ENCODE results near the gene PCLO.

The PCLO gene

DNA sequence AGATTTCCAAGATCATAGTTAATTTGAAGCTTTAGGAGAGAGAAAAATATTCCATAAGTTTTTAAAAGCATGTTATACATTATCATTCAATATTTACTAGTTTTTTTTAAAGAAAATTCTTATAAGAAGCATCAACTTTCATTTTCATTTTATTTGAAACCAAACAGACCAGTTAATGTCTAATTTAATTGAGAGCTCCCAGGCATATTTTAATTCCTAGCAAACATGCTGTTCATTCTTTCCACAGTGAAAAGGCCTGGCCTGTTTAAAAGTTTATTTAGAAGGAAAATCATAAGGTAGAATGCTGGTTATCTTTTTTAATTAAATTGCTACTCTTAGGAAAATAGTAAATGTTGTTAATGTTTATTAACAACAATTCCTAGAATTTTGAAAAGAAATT is 324.4 kb downstream of the PCLO start:
- TF ChIP-seq, protein P1, sequence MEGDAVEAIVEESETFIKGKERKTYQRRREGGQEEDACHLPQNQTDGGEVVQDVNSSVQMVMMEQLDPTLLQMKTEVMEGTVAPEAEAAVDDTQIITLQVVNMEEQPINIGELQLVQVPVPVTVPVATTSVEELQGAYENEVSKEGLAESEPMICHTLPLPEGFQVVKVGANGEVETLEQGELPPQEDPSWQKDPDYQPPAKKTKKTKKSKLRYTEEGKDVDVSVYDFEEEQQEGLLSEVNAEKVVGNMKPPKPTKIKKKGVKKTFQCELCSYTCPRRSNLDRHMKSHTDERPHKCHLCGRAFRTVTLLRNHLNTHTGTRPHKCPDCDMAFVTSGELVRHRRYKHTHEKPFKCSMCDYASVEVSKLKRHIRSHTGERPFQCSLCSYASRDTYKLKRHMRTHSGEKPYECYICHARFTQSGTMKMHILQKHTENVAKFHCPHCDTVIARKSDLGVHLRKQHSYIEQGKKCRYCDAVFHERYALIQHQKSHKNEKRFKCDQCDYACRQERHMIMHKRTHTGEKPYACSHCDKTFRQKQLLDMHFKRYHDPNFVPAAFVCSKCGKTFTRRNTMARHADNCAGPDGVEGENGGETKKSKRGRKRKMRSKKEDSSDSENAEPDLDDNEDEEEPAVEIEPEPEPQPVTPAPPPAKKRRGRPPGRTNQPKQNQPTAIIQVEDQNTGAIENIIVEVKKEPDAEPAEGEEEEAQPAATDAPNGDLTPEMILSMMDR (IDR thresholded peaks at IDR 0.05; ENCODE audit: low read depth, low read length, missing control alignments) = no peak
- H3K4me3 ChIP-seq (replicated peaks; ENCODE audit: low read depth, low read length) = no peak overlapping the region
- DNase-seq (ENCODE audit: extremely low read depth, low read depth) = no peak

DNA sequence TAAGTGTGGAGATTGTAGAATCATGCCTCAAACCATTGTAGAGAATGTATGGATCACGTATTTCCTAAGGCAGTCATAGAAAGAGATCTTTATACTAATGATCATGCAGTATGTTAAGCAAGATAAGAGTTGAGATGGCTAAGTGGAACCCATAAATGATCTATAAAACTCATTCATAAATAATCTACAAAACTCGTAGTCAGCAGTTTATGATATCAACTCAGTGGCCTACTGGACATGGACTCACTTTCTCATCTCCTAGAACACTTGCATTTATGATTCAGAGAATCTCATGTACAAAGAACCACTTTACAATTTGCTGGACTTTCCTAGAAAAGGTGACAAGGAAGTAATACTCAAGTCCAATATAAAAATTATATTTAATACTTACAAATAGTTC is 339.6 kb downstream of the PCLO start:
- no peak for DNase-seq (ENCODE audit: extremely low read depth, low read depth)
- no peak overlapping the region for H3K4me3 ChIP-seq (replicated peaks; ENCODE audit: low read depth, low read length)
- TF ChIP-seq, protein P1 (IDR thresholded peaks at IDR 0.05; ENCODE audit: low read depth, low read length, missing control alignments) = no peak

DNA sequence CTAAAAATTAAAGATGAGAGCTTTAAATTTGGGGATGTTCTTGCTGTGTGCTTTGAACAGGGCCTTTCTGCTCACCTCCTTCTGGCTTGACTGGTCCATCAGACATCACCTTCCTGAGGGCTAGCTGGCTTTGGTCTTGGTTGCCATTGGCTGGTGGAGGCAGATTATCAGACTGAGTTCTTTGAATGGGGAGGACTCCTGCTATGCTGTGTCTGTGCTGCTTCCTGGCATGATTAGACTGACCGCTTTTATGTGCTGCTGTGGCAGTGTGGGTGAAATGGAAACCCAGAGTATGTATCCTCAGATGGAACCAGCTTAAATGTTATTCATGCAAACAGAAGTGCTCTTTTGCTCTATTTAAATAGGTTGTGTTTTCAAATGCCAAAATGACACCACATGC is 341.6 kb downstream of the PCLO start:
- no peak for DNase-seq (ENCODE audit: extremely low read depth, low read depth)
- TF ChIP-seq, protein P1 (IDR thresholded peaks at IDR 0.05; ENCODE audit: low read depth, low read length, missing control alignments) = no peak
- H3K4me3 ChIP-seq (replicated peaks; ENCODE audit: low read depth, low read length) = no peak overlapping the region

DNA sequence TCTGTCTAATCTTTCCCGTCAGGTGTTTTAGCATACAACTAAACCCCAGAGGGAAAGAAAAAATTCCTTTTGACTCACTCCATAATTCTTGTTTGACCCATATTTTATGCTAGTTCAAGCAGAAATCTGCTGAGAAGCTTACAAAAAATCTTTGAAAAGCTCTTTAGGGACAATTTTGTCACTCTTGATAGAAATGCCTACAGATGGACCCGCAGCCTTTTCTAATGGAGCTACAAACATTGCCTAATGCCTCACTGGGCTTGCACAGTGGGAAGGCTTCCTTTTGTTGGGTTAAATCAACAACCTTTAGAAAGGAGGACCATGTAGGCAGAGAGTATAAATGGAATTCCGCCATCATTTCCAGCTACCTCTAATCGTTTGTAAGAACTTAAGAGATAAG is 344.5 kb downstream of the PCLO start:
- no peak overlapping the region for H3K4me3 ChIP-seq (replicated peaks; ENCODE audit: low read depth, low read length)
- TF ChIP-seq, protein P1 (IDR thresholded peaks at IDR 0.05; ENCODE audit: low read depth, low read length, missing control alignments) = no peak
- DNase-seq (ENCODE audit: extremely low read depth, low read depth) = no peak

DNA sequence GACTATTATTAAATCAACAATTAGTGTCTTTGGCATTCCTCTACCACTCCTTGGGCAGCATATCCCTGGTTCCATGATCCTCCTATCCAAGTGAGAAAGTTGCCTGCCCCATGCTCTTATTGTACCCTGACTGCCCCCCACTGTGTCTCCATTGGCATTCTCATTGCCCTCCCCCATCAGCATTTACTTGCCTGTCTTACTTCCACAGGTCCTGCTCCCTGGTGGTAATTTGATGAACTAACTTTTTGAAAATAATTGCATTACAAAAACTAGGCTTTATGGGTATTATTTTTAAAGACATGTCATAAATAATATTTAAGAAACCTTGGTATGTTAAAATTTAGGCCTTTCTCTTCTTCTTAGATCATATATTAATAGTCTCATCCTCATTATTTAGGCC is 346.4 kb downstream of the PCLO start:
- no peak overlapping the region for H3K4me3 ChIP-seq (replicated peaks; ENCODE audit: low read depth, low read length)
- TF ChIP-seq, protein P1 (IDR thresholded peaks at IDR 0.05; ENCODE audit: low read depth, low read length, missing control alignments) = no peak
- DNase-seq (ENCODE audit: extremely low read depth, low read depth) = no peak

DNA sequence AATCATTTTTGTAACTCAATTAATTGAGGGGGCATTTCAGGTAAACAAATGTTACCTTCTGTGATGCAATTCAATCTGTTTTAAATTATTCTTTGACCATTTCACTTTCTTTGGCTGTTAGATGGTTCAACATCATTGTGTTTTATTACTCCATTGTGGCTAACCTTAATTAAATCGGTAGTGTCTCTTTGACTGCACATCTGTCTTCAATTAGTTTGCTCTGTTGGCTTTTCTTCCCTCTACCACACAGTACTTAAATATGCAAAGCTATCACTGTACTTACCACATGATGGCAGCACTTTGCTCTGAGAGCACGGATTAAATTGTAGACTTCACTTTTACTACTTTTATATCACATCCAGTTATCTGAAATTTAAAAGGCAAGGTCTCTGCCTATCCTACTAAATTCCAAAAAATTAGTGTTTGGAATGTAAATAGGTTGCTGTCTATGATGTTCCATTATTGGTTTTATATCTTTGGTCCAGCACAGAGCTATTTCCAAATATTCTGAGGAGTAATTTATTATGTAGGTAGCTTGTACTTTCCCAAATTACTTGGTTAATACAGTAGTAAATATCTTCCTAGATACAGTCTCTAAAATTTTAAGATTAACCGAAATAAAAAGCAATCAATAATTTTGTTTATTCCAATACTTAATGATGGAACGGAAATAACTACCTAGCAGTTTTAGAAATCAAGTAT is 352.0 kb downstream of the PCLO start:
- DNase-seq (ENCODE audit: extremely low read depth, low read depth) = peak; percentile 85
- H3K4me3 ChIP-seq (replicated peaks; ENCODE audit: low read depth, low read length) = no peak overlapping the region
- TF ChIP-seq, protein P1 (IDR thresholded peaks at IDR 0.05; ENCODE audit: low read depth, low read length, missing control alignments) = peak; percentile 63

DNA sequence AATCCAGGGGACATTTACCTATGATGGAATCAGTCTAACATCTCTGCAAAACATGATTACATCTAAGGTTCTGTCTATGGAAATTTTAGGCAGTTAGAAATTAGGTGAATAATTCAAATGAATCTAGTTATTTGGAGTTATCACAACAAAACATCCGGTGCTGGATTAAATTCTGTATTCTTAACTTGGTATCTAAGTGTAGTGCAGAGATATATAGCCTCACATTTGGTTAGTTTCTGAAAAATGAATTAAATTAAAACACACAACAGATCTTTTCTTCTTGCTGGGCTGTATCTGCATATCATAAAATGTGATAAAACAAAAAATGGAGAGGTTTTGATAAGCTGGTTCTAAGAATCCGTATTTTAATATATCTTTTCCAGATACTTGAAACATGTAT is 354.1 kb downstream of the PCLO start:
- DNase-seq (ENCODE audit: extremely low read depth, low read depth) = no peak
- no peak overlapping the region for H3K4me3 ChIP-seq (replicated peaks; ENCODE audit: low read depth, low read length)
- TF ChIP-seq, protein P1 (IDR thresholded peaks at IDR 0.05; ENCODE audit: low read depth, low read length, missing control alignments) = no peak

Data from HFF-Myc (cell line).